NCI-H2196 (cell line): ENCODE results near the gene STOX2.

Experiments
- DNase-seq: peaks from one replicate; lab custom pipeline; 2025; ENCODE audit not compliant: unreplicated experiment; lab: John Stamatoyannopoulos, UW

STOX2 gene

GRCh38 chr4:183889190-183889589 is 15.9 kb upstream of the STOX2 start:
- DNase-seq: no peak

- no peak for DNase-seq
These were observed 7.9 kb upstream of the STOX2 start for GRCh38 chr4:183897193-183897592.

- DNase-seq: no peak
These were observed 6.7 kb upstream of the STOX2 start for GRCh38 chr4:183898456-183898855.

- no peak for DNase-seq
These were observed 1.9 kb upstream of the STOX2 start for GRCh38 chr4:183903021-183903760.

GRCh38 chr4:183905593-183906488 is 734 bp downstream of the STOX2 start:
- no peak for DNase-seq

- DNase-seq: no peak
These were observed 1.3 kb downstream of the STOX2 start for GRCh38 chr4:183906489-183906738.

- no peak for DNase-seq
These were observed 1.9 kb downstream of the STOX2 start for GRCh38 chr4:183906739-183907651.

- no peak for DNase-seq
These were observed 3.0 kb downstream of the STOX2 start for GRCh38 chr4:183907871-183908683.

GRCh38 chr4:183909187-183909586 is 4.1 kb downstream of the STOX2 start:
- DNase-seq: no peak

- DNase-seq: no peak
These were observed 4.7 kb downstream of the STOX2 start for GRCh38 chr4:183909801-183910200.

GRCh38 chr4:183912585-183912984 is 7.5 kb downstream of the STOX2 start:
- no peak for DNase-seq

GRCh38 chr4:183915976-183916375 is 10.9 kb downstream of the STOX2 start:
- DNase-seq: no peak

- no peak for DNase-seq
These were observed 13.6 kb downstream of the STOX2 start for GRCh38 chr4:183918696-183919095.

GRCh38 chr4:183919141-183919540 is 14.0 kb downstream of the STOX2 start:
- DNase-seq: no peak

- DNase-seq: no peak
These were observed 15.4 kb downstream of the STOX2 start for GRCh38 chr4:183920512-183920911.

GRCh38 chr4:183921335-183921734 is 16.2 kb downstream of the STOX2 start:
- no peak for DNase-seq

- no peak for DNase-seq
These were observed 19.4 kb downstream of the STOX2 start for GRCh38 chr4:183924362-183925044.

GRCh38 chr4:183926950-183927349 is 21.8 kb downstream of the STOX2 start:
- DNase-seq: no peak

GRCh38 chr4:183932576-183932975 is 27.5 kb downstream of the STOX2 start:
- no peak for DNase-seq

GRCh38 chr4:183934761-183935160 is 29.7 kb downstream of the STOX2 start:
- DNase-seq: no peak
